ENCODE measurements around the gene NOS1.

NOS1 gene

GRCh38 chr12:117367006-117367638 lies 5.7 kb upstream of the NOS1 start:
- no peak overlapping the region for H3K4me3 ChIP-seq (ENCODE audit: low read depth, low read length)
- H3K9me3 ChIP-seq, result no peaks in the 10 kb centered on the region
- H3K27me3 ChIP-seq, result peaks cover 28% of the 10 kb centered on the region
- DNase-seq, result peak; percentile 73
- H3K4me1 ChIP-seq, result no peaks in the 10 kb centered on the region
- no peaks in the 10 kb centered on the region for H3K36me3 ChIP-seq
- peak; percentile 94 for TF ChIP-seq CTCF (IDR thresholded peaks at IDR 0.05; ENCODE audit: low read depth, low read length)

- H3K9me3 ChIP-seq, result no peaks in the 10 kb centered on the region
- H3K4me1 ChIP-seq, result no peaks in the 10 kb centered on the region
- no peak overlapping the region for H3K4me3 ChIP-seq (ENCODE audit: low read depth, low read length)
- H3K27me3 ChIP-seq, result peaks cover 47% of the 10 kb centered on the region
- TF ChIP-seq CTCF (IDR thresholded peaks at IDR 0.05; ENCODE audit: low read depth, low read length), result no peak
- H3K36me3 ChIP-seq, result no peaks in the 10 kb centered on the region
- DNase-seq, result peak; percentile 33
Observed at GRCh38 chr12:117365049-117365616, 3.7 kb upstream of the NOS1 start.

- no peak for DNase-seq
- H3K27me3 ChIP-seq, result peaks cover 55% of the 10 kb centered on the region
- H3K36me3 ChIP-seq, result no peaks in the 10 kb centered on the region
- TF ChIP-seq CTCF (IDR thresholded peaks at IDR 0.05; ENCODE audit: low read depth, low read length), result peak; percentile 9; the same call in 1 of the 2 replicates
- H3K9me3 ChIP-seq, result no peaks in the 10 kb centered on the region
- H3K4me3 ChIP-seq (ENCODE audit: low read depth, low read length), result no peak overlapping the region
- no peaks in the 10 kb centered on the region for H3K4me1 ChIP-seq
Observed at GRCh38 chr12:117363953-117364486, 2.6 kb upstream of the NOS1 start.

- no peaks in the 10 kb centered on the region for H3K9me3 ChIP-seq
- peaks cover 64% of the 10 kb centered on the region for H3K27me3 ChIP-seq
- H3K36me3 ChIP-seq, result no peaks in the 10 kb centered on the region
- no peaks in the 10 kb centered on the region for H3K4me1 ChIP-seq
- DNase-seq, result no peak
- no peak overlapping the region for H3K4me3 ChIP-seq (ENCODE audit: low read depth, low read length)
- TF ChIP-seq CTCF (IDR thresholded peaks at IDR 0.05; ENCODE audit: low read depth, low read length), result no peak
Observed at GRCh38 chr12:117363056-117363662, 1.7 kb upstream of the NOS1 start.

GRCh38 chr12:117362391-117362790 lies 965 bp upstream of the NOS1 start:
- H3K36me3 ChIP-seq, result no peaks in the 10 kb centered on the region
- DNase-seq, result no peak
- no peaks in the 10 kb centered on the region for H3K9me3 ChIP-seq
- TF ChIP-seq CTCF (IDR thresholded peaks at IDR 0.05; ENCODE audit: low read depth, low read length), result no peak
- peaks cover 72% of the 10 kb centered on the region for H3K27me3 ChIP-seq
- no peak overlapping the region for H3K4me3 ChIP-seq (ENCODE audit: low read depth, low read length)
- no peaks in the 10 kb centered on the region for H3K4me1 ChIP-seq

GRCh38 chr12:117361905-117362304 lies 479 bp upstream of the NOS1 start:
- Histone ChIP-seq H3K36me3 (no peaks in the 10 kb centered on the region), H3K27me3 (peaks cover 72% of the 10 kb centered on the region), H3K4me3 (ENCODE audit: low read depth, low read length) (no peak overlapping the region), H3K9me3 (no peaks in the 10 kb centered on the region), H3K4me1 (no peaks in the 10 kb centered on the region)
- no peak for DNase-seq
- TF ChIP-seq CTCF (IDR thresholded peaks at IDR 0.05; ENCODE audit: low read depth, low read length), result no peak
